HL-60/S4 treated with retinoic acid at 250 ng/mL for 4 days and 3 days (cell line): ENCODE data around the gene MED22.

Source experiments
- in situ Hi-C: fragments of 300-500 bp; cut with MboI; formaldehyde crosslinking; loops from 2 replicates; pipeline ENCODE4 v1.7.0; 2022; ENCODE audit warnings: low sequenced_read_pairs

Gene MED22

GRCh38 chr9:133356391-133357091, 8.6 kb upstream of the MED22 start, which contains the start of the genes SURF1 and SURF2:
SURF1 (minus strand) TSS chr9:133356487; CDS start chr9:133356453, 34 bp downstream.
SURF2 (plus strand) TSS chr9:133356550; CDS start chr9:133356593, 43 bp downstream.
- in situ Hi-C loops: no loop called here

DNA sequence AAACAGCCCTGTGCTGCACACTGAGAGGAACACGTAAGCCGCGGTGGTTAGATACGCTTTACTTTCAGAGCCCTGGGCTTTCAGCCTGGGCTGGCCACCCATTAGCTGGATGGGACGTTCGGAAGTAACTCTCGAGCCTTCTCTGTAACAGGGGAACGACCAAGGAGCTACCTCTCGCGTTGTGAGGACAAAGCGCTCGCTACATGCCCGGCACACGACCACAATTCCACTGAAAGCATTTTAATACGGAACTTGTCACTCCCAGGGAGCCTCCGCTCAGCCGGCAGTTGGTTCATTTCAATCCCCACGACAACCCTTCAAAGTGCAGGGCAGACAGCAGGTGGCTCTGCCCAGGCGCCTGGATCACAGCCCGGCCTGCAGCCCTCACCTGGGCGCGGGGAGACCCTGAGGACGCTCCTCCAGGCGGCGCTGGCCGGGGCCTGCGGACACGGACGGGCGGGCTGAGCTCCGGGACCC, 8.0 kb upstream of the MED22 start:
- in situ Hi-C loops: no loop called here

DNA sequence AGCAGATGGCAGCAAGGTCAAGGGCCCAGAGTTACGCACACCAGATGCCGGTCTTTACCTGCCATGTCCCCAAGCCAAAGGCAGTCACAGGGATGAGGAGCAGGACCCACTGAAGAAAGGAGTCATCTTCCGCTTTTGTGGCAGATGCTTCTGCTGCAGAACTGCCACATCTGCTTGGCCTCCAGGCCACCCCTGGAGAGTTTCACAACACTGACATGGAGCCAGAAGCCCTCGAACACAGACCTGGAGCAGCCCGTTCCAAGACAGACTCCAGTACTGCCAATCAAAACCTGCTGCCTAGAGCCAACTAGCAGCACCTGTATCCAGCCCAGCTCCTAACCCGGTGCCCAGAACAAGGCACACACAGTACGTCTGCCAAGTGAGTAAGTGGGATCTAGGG, 6.8 kb upstream of the MED22 start:
- in situ Hi-C loops: no loop called here

GRCh38 chr9:133353548-133353947, 5.6 kb upstream of the MED22 start:
- in situ Hi-C loops: no loop called here

- in situ Hi-C loops: no loop called here
Measured at GRCh38 chr9:133352635-133353340, 4.9 kb upstream of the MED22 start.

DNA sequence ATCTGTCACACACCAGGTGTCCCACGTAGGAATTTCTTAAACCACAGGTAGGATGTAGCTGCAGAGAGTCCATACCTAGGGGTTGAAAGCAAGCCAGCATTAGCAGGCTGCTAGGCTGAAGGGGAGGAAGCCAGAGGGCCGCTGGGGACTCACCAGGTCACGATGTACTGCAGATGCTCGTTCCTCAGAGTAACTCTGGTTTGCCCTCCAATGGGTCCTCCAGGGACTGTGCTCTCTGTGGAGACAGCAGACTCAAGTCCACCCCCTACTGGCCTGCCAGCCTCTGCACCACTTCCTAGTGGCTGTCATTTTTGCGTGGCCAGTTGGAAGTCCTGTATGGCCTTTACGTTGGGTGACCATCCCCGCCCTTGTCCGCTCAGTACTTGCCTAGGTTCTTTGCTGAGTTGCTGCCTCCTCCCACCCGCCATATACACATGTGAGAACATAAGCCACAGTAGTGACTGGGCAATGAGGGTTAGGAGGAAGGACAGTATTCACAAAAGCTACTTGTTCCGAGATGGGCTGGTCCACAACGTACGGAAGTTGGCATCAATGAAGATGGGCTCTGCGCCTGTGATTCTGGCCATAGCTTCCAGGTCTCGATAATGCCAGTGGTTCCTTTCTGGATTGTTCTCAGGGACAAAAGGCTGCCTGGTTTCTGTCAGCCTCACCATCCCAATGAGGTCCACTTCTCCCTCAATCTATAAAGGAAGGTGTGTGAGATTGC, 4.1 kb upstream of the MED22 start:
- in situ Hi-C loops: no loop called here

DNA sequence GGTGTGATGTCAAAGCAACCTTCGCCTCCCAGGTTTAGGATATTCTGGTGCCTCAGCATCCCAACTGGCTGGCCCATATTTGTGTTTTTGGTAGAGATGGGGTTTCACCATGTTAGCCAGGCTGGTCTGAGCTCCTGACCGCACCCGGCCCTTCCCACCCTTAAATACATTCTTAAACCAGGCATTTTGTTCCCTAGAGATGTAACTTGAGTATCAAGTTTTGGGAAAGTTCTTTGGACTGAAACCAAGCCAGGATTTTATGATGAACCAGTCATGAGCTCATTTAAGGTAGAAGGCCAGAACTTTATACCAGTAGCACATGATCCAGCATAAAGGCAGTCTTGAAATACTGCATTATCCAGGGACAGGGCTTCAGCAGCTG, 3.6 kb upstream of the MED22 start:
- in situ Hi-C loops: no loop called here

GRCh38 chr9:133349965-133350616, 2.2 kb upstream of the MED22 start:
- in situ Hi-C loops: no loop called here

- in situ Hi-C loops: no loop called here
Measured at GRCh38 chr9:133348718-133349573, 1.0 kb upstream of the MED22 start.

DNA sequence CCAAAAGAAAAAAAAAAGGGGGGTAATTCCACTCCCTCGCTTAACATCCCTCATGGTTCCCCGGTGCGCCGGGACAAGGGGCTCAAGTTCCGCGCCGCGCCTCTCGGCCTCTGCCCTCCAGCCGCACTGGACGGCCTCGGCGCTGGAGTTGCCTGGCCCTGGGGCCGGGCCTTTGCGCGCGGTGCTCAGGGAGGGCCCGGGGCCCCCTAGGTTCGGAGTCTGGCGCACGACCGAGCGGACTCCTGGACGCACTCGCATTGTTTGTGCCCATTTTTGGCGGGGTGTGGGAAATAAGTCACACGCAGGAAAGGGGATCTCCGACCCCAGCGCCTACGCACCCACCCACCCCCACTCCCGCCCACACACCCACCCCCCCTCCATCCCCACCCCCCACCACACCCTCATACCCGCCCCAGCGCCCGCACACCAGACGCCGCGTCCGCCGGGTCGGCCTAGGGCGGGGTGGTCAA, 381 bp downstream of the MED22 start:
- in situ Hi-C loops: no loop called here

GRCh38 chr9:133346021-133346785, 1.7 kb downstream of the MED22 start:
- in situ Hi-C loops: no loop called here

DNA sequence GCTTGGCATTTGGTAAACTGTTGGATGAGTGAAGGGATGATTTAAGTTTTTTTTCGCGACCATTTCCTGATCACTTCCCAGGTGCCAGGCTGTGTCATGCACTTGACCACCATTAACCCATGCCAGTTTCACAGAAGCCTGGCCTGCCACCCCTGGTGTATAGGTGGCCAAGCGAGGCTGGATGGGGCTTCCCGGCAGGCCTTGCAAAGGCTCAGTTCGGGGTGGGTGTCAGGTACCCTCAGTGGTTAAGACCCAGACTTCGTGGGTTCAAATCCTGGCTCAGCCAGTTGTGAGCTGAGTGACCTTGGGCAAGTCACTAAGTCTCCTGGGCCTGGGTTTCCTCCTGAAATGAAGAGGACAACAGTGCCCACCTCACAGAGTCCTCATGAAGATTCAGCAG, 2.3 kb downstream of the MED22 start:
- in situ Hi-C loops: no loop called here

GRCh38 chr9:133344979-133345378, 3.0 kb downstream of the MED22 start:
- in situ Hi-C loops: no loop called here

DNA sequence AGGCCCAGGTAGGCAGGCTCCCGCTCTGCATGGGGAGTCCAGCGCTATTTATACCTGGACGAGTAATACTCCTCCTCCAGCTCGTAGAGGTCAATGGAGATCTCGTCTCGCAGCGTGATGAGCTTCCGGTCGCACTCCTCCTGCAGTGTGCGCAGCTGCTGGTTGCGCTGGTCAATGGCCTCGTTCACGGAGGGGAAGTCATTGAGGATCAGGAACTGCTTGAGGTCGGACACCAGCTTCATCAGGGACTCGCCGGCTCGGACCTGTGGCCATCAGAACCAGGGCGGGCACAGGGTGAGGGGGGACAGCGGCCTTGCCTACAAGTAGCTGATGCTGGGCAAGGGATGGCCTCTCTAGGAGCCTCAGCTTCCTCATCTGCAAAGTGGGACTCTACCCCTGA, 3.9 kb downstream of the MED22 start:
- in situ Hi-C loops: no loop called here

DNA sequence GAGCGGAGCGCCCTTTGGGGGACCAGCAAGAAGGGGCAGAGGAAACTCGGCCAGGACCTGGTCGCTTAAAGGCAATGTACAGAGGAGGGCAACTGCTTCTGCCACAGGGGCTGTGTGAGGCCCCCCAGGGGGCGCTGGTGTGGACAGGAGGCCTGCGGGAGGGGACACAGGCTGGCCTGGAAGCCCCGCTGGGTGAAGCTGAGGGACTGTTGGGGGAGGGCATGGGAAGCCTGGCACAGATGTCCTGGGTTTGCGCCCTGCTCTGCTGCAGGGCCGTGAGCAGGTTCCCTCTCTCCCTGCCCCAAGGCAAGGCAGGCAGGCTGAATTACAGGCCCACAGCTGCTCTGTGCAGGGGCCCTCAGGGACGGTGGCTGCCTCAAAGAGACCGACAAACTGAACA, 5.4 kb downstream of the MED22 start:
- in situ Hi-C loops: no loop called here

GRCh38 chr9:133342069-133342406, 5.9 kb downstream of the MED22 start:
- in situ Hi-C loops: no loop called here

GRCh38 chr9:133341369-133342068, 6.4 kb downstream of the MED22 start:
- in situ Hi-C loops: no loop called here

DNA sequence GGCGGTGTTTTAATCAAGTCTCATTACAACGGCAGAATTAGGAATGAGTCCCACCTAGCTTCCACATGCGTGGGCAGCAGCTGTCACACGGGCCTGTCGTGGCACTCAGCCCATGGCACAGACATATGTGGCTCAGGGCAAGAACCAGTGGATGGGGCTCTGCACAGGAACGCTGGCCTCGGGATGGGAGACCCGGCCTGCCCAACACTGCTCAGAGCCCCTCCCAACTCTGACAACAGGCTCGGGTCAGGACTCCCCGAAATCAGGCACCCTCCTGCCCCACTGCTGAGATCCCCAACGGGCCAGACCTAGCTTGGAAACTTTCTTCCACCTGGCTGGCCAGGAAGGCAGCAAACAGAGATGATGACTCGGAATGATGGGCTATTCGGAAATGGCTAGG, 7.0 kb downstream of the MED22 start:
- in situ Hi-C loops: no loop called here

- in situ Hi-C loops: no loop called here
Measured at GRCh38 chr9:133340256-133340655, 7.7 kb downstream of the MED22 start.
